Glomerular visceral epithelial cell (primary cell): ENCODE data around the gene BAZ2A.
A peak's percentile ranks its signal among the peaks of the same experiment; 100 is the strongest.

Source experiments
- DNase-seq: peaks from one replicate; pipeline ENCODE4 v3.0.0-alpha.2; 2016; ENCODE audit errors: extremely low spot score

Gene BAZ2A

GRCh38 chr12:56635806-56636674 is 5.9 kb upstream of the BAZ2A start:
- peak; percentile 86 for DNase-seq

- DNase-seq: peak; percentile 89
Observed at GRCh38 chr12:56634837-56635791, 5.0 kb upstream of the BAZ2A start.

- DNase-seq: peak; percentile 63
Observed at GRCh38 chr12:56634242-56634836, 4.2 kb upstream of the BAZ2A start.

- no peak for DNase-seq
Observed at GRCh38 chr12:56633468-56634241, 3.5 kb upstream of the BAZ2A start.

- no peak for DNase-seq
Observed at GRCh38 chr12:56632701-56633467, 2.8 kb upstream of the BAZ2A start.

GRCh38 chr12:56631790-56632700 is 1.9 kb upstream of the BAZ2A start:
- peak; percentile 40 for DNase-seq

- peak; percentile 12 for DNase-seq
Observed at GRCh38 chr12:56629459-56630179, 507 bp downstream of the BAZ2A start.

- DNase-seq: peak; percentile 33
Observed at GRCh38 chr12:56628671-56629458, 1.3 kb downstream of the BAZ2A start.

- no peak for DNase-seq
Observed at GRCh38 chr12:56626701-56627100, 3.4 kb downstream of the BAZ2A start.

GRCh38 chr12:56622535-56622934 is 7.6 kb downstream of the BAZ2A start:
- DNase-seq: no peak

- no peak for DNase-seq
Observed at GRCh38 chr12:56616925-56617324, 13.2 kb downstream of the BAZ2A start.

- no peak for DNase-seq
Observed at GRCh38 chr12:56616244-56616643, 13.9 kb downstream of the BAZ2A start.

GRCh38 chr12:56614627-56615026 is 15.5 kb downstream of the BAZ2A start:
- no peak for DNase-seq

GRCh38 chr12:56604355-56604754 is 25.8 kb downstream of the BAZ2A start:
- no peak for DNase-seq

GRCh38 chr12:56602239-56602638 is 27.9 kb downstream of the BAZ2A start:
- DNase-seq: no peak

GRCh38 chr12:56601503-56601902 is 28.6 kb downstream of the BAZ2A start:
- DNase-seq: peak; percentile 8

GRCh38 chr12:56600753-56601152 is 29.4 kb downstream of the BAZ2A start:
- DNase-seq: no peak

- no peak for DNase-seq
Observed at GRCh38 chr12:56599797-56600196, 30.3 kb downstream of the BAZ2A start.
